Thoracic aorta endothelial cell (primary cell): Measurements from ENCODE around the gene ARHGEF28. TPM values are rescaled to one million over a fixed set of nuclear protein-coding genes. Genes with fewer than 3 reads are reported as not detected.

Source experiments
- small RNA-seq: library from RNA; depleted of rRNA; stranded (forward); fragments of <200 nt; gene quantifications from one replicate; pipeline ENCODE3, GENCODE V24; 2012
- total RNA-seq: library from RNA; depleted of rRNA; stranded (reverse); fragments of >200 nt; gene quantifications from 2 replicates; pipeline ENCODE4 v1.2.3, GENCODE V29; 2012

The ARHGEF28 gene, protein sequence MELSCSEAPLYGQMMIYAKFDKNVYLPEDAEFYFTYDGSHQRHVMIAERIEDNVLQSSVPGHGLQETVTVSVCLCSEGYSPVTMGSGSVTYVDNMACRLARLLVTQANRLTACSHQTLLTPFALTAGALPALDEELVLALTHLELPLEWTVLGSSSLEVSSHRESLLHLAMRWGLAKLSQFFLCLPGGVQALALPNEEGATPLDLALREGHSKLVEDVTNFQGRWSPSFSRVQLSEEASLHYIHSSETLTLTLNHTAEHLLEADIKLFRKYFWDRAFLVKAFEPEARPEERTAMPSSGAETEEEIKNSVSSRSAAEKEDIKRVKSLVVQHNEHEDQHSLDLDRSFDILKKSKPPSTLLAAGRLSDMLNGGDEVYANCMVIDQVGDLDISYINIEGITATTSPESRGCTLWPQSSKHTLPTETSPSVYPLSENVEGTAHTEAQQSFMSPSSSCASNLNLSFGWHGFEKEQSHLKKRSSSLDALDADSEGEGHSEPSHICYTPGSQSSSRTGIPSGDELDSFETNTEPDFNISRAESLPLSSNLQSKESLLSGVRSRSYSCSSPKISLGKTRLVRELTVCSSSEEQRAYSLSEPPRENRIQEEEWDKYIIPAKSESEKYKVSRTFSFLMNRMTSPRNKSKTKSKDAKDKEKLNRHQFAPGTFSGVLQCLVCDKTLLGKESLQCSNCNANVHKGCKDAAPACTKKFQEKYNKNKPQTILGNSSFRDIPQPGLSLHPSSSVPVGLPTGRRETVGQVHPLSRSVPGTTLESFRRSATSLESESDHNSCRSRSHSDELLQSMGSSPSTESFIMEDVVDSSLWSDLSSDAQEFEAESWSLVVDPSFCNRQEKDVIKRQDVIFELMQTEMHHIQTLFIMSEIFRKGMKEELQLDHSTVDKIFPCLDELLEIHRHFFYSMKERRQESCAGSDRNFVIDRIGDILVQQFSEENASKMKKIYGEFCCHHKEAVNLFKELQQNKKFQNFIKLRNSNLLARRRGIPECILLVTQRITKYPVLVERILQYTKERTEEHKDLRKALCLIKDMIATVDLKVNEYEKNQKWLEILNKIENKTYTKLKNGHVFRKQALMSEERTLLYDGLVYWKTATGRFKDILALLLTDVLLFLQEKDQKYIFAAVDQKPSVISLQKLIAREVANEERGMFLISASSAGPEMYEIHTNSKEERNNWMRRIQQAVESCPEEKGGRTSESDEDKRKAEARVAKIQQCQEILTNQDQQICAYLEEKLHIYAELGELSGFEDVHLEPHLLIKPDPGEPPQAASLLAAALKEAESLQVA (N-terminal part only)
- 110 and 120 TPM in 2 replicates for total RNA-seq

DNA sequence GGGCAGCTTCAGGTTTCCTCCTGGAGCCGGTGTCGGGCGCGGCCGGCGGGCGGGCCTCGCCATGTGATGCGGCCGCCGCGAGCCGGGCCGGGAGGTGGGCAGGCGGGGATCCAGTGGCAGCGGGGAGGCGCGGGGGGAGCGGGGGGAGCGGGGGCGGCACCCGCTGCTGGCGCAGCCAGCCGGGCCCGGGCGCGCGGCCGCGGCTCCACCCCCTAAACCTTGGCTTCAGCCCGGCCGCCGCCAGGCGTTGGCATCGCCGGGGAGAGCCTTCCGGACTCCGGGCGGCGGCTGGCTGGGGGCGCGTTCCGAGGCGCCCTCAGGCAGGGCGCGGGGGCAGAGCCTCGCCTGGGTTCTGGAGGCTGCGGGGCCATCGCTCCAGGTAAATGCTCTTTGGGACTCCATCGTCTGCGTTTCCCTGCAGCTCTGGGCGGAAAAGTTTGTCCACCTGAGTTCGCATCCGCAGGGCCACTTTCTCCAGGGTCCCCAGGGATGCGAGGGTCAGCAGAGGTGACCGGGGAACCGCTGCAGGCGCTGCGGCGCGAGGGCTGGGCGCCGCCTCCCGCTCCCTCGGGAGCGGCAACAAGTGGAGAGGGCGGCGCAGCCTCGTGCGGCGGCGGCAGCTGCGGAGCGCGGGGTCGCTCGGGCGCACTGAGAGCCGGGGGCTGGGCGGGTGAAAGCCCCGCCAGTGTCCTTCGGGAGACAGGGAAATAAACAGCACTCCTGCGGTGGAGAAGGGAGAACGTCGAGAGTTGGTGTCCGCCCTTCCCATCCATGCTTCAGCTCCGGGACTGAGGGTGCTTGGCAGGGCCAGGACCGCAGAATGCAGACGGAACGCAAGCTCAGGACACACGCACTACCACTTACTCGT, at the start of gene ARHGEF28:
TSS of gene ARHGEF28 (plus strand) at position 253 of the 868 bp plus-strand sequence. CDS start 58,656 bp downstream, outside the sequence.

Small RNA genes lying within 50 kb of the gene (small RNA-seq; reads per million reads assigned to genes)
- not detected for gene RNU7-196P

Other genes with a start within 250 kb of the ARHGEF28 start
- 0.13 TPM in 1 of 2 replicates, not detected in the other for gene FOXD1, start 177.4 kb upstream of the ARHGEF28 start, total RNA-seq
- 551 and 607 TPM in 2 replicates for gene BTF3, start 127.8 kb upstream of the ARHGEF28 start, total RNA-seq
- gene ANKRA2, start 60.6 kb upstream of the ARHGEF28 start, total RNA-seq = 12.1 and 13.8 TPM in 2 replicates
- gene UTP15, start 60.5 kb upstream of the ARHGEF28 start, total RNA-seq = 46.2 and 50.5 TPM in 2 replicates